HG03571 (cell line): Measurements from ENCODE around the gene UBE2J2.
A peak's percentile ranks its signal among the peaks of the same experiment; 100 is the strongest.

Experiments
- ATAC-seq: cut with Tn5 transposase; IDR thresholded peaks from one replicate; pipeline ENCODE4 v1.9.1; 2021; ENCODE audit not compliant: unreplicated experiment

The UBE2J2 gene

GRCh38 chr1:1309251-1310108 is 35.8 kb upstream of the UBE2J2 start:
- ATAC-seq = no peak

GRCh38 chr1:1308756-1309250 is 35.1 kb upstream of the UBE2J2 start:
- peak; percentile 6 for ATAC-seq

GRCh38 chr1:1307923-1308755 is 34.5 kb upstream of the UBE2J2 start, which contains the start of the genes ACAP3 and PUSL1:
Gene ACAP3 (minus strand): TSS chr1:1307930. CDS start chr1:1307815, 115 bp downstream.
Gene PUSL1 (plus strand): TSS chr1:1308597. CDS start chr1:1308644, 47 bp downstream.
- peak; percentile 49 for ATAC-seq

GRCh38 chr1:1307261-1307922 is 33.7 kb upstream of the UBE2J2 start:
- peak; percentile 6 for ATAC-seq

GRCh38 chr1:1306661-1307260 is 33.1 kb upstream of the UBE2J2 start:
- ATAC-seq = no peak

GRCh38 chr1:1306070-1306660 is 32.5 kb upstream of the UBE2J2 start:
- no peak for ATAC-seq

GRCh38 chr1:1305300-1306069 is 31.8 kb upstream of the UBE2J2 start:
- no peak for ATAC-seq

- ATAC-seq = no peak
Observed at GRCh38 chr1:1304331-1305299, 31.0 kb upstream of the UBE2J2 start.

GRCh38 chr1:1303736-1304135 is 30.1 kb upstream of the UBE2J2 start:
- no peak for ATAC-seq

- no peak for ATAC-seq
Observed at GRCh38 chr1:1302951-1303509, 29.4 kb upstream of the UBE2J2 start.

- no peak for ATAC-seq
Observed at GRCh38 chr1:1302006-1302430, 28.4 kb upstream of the UBE2J2 start.

- no peak for ATAC-seq
Observed at GRCh38 chr1:1300352-1300739, 26.7 kb upstream of the UBE2J2 start.

- no peak for ATAC-seq
Observed at GRCh38 chr1:1299686-1300351, 26.2 kb upstream of the UBE2J2 start.

GRCh38 chr1:1298861-1299685 is 25.4 kb upstream of the UBE2J2 start:
- ATAC-seq = no peak

GRCh38 chr1:1297802-1298424 is 24.3 kb upstream of the UBE2J2 start:
- ATAC-seq = no peak
